HEK293T (cell line): ENCODE results near the gene TAF11L10.
"Not testable (repeated sequence)": the region's sequence is repeated elsewhere in the genome, so short reads cannot be mapped to it uniquely, and the experiment has no call there.

ENCODE experiments used
- BHLHE40 ChIP-seq: fragments of 450-650 bp; IDR thresholded peaks from 2 replicates; pipeline ENCODE4 v1.6.1; 2016; ENCODE audit warnings: mild to moderate bottlenecking, moderate library complexity, borderline replicate concordance
- FOXK2 ChIP-seq: fragments of 450-650 bp; IDR thresholded peaks from 2 replicates; pipeline ENCODE4 v1.6.1; 2016; ENCODE audit warnings: mild to moderate bottlenecking
- LEF1 ChIP-seq: fragments of 450-650 bp; IDR thresholded peaks from 2 replicates; pipeline ENCODE4 v1.6.1; 2017; ENCODE audit warnings: mild to moderate bottlenecking, borderline replicate concordance
- SUZ12 ChIP-seq: fragments of 450-650 bp; IDR thresholded peaks from 2 replicates; pipeline ENCODE4 v1.6.1; 2016; ENCODE audit warnings: mild to moderate bottlenecking

- TF ChIP-seq FOXK2, BHLHE40, SUZ12, LEF1: not testable (repeated sequence)
Measured at GRCh38 chr5:17585658-17586057, 12.0 kb downstream of the TAF11L10 start, which contains the start of gene TAF11L7.
